Smooth muscle cell (in vitro differentiated cells): ENCODE measurements around the gene MAP1LC3A. TPM values are rescaled to one million over a fixed set of nuclear protein-coding genes. Genes with fewer than 3 reads are reported as not detected.

ENCODE experiments used
- DNase-seq: peaks from one replicate; lab custom pipeline; 2025; ENCODE audit not compliant: unreplicated experiment; lab: John Stamatoyannopoulos, UW
- H2AFZ ChIP-seq: fragments of 200-600 bp; sonication (generic); 2 replicates; pipeline ENCODE4 v1.6.0; 2016; ENCODE audit warnings: antibody characterized with exemption, low read depth, mild to moderate bottlenecking
- H3F3A ChIP-seq: fragments of 200-600 bp; sonication (generic); 2 replicates; pipeline ENCODE4 v1.6.0; 2017; ENCODE audit warnings: antibody characterized with exemption, low read depth
- H3K27ac ChIP-seq: fragments of 200-600 bp; sonication (generic); 2 replicates; pipeline ENCODE4 v1.5.1; 2016; ENCODE audit warnings: low read depth, mild to moderate bottlenecking
- H3K27me3 ChIP-seq: fragments of 200-600 bp; sonication (generic); 2 replicates; pipeline ENCODE4 v1.6.1; 2016; ENCODE audit warnings: low read depth, mild to moderate bottlenecking
- H3K36me3 ChIP-seq: fragments of 200-600 bp; sonication (generic); 2 replicates; pipeline ENCODE4 v1.5.1; 2016; ENCODE audit warnings: low read depth
- H3K4me1 ChIP-seq: fragments of 200-600 bp; sonication (generic); 2 replicates; pipeline ENCODE4 v1.5.1; 2016; ENCODE audit warnings: low read depth
- H3K4me2 ChIP-seq: fragments of 200-600 bp; sonication (generic); 2 replicates; pipeline ENCODE4 v1.6.0; 2016; ENCODE audit warnings: mild to moderate bottlenecking
- H3K4me3 ChIP-seq: fragments of 200-600 bp; sonication (generic); 2 replicates; pipeline ENCODE4 v1.5.1; 2016; ENCODE audit warnings: mild to moderate bottlenecking
- H3K79me2 ChIP-seq: fragments of 200-600 bp; sonication (generic); 2 replicates; pipeline ENCODE4 v1.6.0; 2016; ENCODE audit warnings: low read depth, mild to moderate bottlenecking
- H3K9ac ChIP-seq: fragments of 200-600 bp; sonication (generic); 2 replicates; pipeline ENCODE4 v1.6.0; 2016; ENCODE audit warnings: low read depth
- H3K9me3 ChIP-seq: fragments of 200-600 bp; sonication (generic); replicated peaks from 2 replicates; pipeline ENCODE4 v1.5.1; 2016; ENCODE audit warnings: low read depth
- H4K20me1 ChIP-seq: fragments of 200-600 bp; sonication (generic); 2 replicates; pipeline ENCODE4 v1.6.0; 2016; ENCODE audit warnings: low read depth
- CTCF ChIP-seq: fragments of 200-600 bp; sonication (generic); IDR thresholded peaks from 2 replicates; pipeline ENCODE4 v1.5.1; 2017; ENCODE audit warnings: borderline replicate concordance, mild to moderate bottlenecking, antibody characterized with exemption; ENCODE audit not compliant: insufficient read depth, poor library complexity, severe bottlenecking
- WGBS: methylation state at CpG from one replicate; pipeline ENCODE4 v1.1.7; 2016; ENCODE audit warnings: low lambda C conversion rate; 5-methylcytosine and 5-hydroxymethylcytosine counted together
- polyA plus RNA-seq: library from polyadenylated mRNA; unstranded; fragments of >200 nt; fragmentation: Nextera tagmentation; extraction: Ambion mirVana; gene quantifications from 2 replicates; pipeline ENCODE4 v1.2.1, GENCODE V29; 2016
- total RNA-seq: library from RNA; depleted of rRNA; stranded (reverse); fragments of >200 nt; gene quantifications from 2 replicates; pipeline ENCODE4 v1.2.3, GENCODE V29; 2014

MAP1LC3A gene
- total and polyA plus RNA-seq, 2 experiments from 2014 or later = 32.4 to 84.0 TPM

- 82% methylated on average over 7 of the region's 7 CpGs for WGBS
- H3K4me1 ChIP-seq = peaks cover 6% of the 10 kb centered on the region
- no peak for DNase-seq
Measured at GRCh38 chr20:34579979-34580940, 21.7 kb downstream of the MAP1LC3A start.

GRCh38 chr20:34581341-34582184, 23.0 kb downstream of the MAP1LC3A start:
- Histone ChIP-seq H3F3A (peaks cover 5% of the 10 kb centered on the region), H4K20me1 (no peaks in the 10 kb centered on the region), H3K4me1 (peaks cover 6% of the 10 kb centered on the region), H2AFZ (no peak overlapping the region), H3K27me3 (no peaks in the 10 kb centered on the region), H3K27ac (peak overlapping the region; percentile 30), H3K36me3 (no peaks in the 10 kb centered on the region), H3K9ac (no peak overlapping the region), H3K9me3 (no peaks in the 10 kb centered on the region), H3K4me2 (no peak overlapping the region), H3K4me3 (no peak overlapping the region), H3K79me2 (no peaks in the 10 kb centered on the region)
- no peak for TF ChIP-seq CTCF
- WGBS = 88% methylated on average over 11 of the region's 11 CpGs
- DNase-seq = no peak

More at GRCh38 chr20:34579979-34580940, 21.7 kb downstream of the MAP1LC3A start:
- Histone ChIP-seq H3K27ac (no peak overlapping the region), H3K9ac (no peak overlapping the region), H3K4me2 (no peak overlapping the region), H3K27me3 (no peaks in the 10 kb centered on the region), H3K4me3 (no peak overlapping the region), H4K20me1 (no peaks in the 10 kb centered on the region), H2AFZ (no peak overlapping the region), H3K79me2 (no peaks in the 10 kb centered on the region), H3K9me3 (no peaks in the 10 kb centered on the region), H3F3A (peaks cover 5% of the 10 kb centered on the region), H3K36me3 (no peaks in the 10 kb centered on the region)
- TF ChIP-seq CTCF = no peak

GRCh38 chr20:34582221-34582620, 23.7 kb downstream of the MAP1LC3A start:
- peaks cover 6% of the 10 kb centered on the region for H3K4me1 ChIP-seq
- no peak overlapping the region for H2AFZ ChIP-seq
- H3K9me3 ChIP-seq = no peaks in the 10 kb centered on the region
- H3K36me3 ChIP-seq = no peaks in the 10 kb centered on the region
- no peak for TF ChIP-seq CTCF
- WGBS = 89% methylated on average over 4 of the region's 4 CpGs
- H3K9ac ChIP-seq = no peak overlapping the region
- no peaks in the 10 kb centered on the region for H4K20me1 ChIP-seq
- H3K27me3 ChIP-seq = no peaks in the 10 kb centered on the region
- H3K4me3 ChIP-seq = no peak overlapping the region
- DNase-seq = no peak
- H3K27ac ChIP-seq = peak overlapping the region; percentile 30
- peaks cover 5% of the 10 kb centered on the region for H3F3A ChIP-seq
- H3K79me2 ChIP-seq = no peaks in the 10 kb centered on the region
- no peak overlapping the region for H3K4me2 ChIP-seq
